GM12801 (cell line): Measurements from ENCODE around the gene VSIG10L.

Experiments used
- TF ChIP-seq, protein P1 (sequence below): IDR thresholded peaks from one replicate; pipeline ENCODE4 v1.5.1; 2011; ENCODE audit warnings: control low read depth; ENCODE audit not compliant: insufficient read length; ENCODE audit errors: extremely low read depth

VSIG10L gene

DNA sequence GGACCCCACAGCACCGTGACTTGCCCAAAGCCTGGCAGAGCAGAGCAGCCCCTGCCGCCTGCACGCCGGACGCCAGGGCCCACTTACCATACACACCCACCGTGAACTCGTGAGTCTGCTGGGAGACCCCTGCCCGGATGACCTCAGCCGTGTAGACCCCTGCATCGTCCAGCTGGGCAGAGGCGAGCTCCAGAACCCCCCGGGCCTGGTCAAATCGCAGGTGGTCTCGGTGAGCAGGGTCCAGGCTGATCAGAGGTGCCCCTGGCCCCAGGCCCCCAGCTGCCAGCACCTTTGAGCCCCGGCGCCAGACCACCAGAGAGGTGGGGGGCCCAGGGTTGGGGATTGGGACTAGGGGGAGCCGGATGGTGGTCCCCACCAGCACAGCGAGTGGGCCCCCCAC is 873 bp downstream of the VSIG10L start:
- TF ChIP-seq, protein P1, sequence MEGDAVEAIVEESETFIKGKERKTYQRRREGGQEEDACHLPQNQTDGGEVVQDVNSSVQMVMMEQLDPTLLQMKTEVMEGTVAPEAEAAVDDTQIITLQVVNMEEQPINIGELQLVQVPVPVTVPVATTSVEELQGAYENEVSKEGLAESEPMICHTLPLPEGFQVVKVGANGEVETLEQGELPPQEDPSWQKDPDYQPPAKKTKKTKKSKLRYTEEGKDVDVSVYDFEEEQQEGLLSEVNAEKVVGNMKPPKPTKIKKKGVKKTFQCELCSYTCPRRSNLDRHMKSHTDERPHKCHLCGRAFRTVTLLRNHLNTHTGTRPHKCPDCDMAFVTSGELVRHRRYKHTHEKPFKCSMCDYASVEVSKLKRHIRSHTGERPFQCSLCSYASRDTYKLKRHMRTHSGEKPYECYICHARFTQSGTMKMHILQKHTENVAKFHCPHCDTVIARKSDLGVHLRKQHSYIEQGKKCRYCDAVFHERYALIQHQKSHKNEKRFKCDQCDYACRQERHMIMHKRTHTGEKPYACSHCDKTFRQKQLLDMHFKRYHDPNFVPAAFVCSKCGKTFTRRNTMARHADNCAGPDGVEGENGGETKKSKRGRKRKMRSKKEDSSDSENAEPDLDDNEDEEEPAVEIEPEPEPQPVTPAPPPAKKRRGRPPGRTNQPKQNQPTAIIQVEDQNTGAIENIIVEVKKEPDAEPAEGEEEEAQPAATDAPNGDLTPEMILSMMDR, result no peak

DNA sequence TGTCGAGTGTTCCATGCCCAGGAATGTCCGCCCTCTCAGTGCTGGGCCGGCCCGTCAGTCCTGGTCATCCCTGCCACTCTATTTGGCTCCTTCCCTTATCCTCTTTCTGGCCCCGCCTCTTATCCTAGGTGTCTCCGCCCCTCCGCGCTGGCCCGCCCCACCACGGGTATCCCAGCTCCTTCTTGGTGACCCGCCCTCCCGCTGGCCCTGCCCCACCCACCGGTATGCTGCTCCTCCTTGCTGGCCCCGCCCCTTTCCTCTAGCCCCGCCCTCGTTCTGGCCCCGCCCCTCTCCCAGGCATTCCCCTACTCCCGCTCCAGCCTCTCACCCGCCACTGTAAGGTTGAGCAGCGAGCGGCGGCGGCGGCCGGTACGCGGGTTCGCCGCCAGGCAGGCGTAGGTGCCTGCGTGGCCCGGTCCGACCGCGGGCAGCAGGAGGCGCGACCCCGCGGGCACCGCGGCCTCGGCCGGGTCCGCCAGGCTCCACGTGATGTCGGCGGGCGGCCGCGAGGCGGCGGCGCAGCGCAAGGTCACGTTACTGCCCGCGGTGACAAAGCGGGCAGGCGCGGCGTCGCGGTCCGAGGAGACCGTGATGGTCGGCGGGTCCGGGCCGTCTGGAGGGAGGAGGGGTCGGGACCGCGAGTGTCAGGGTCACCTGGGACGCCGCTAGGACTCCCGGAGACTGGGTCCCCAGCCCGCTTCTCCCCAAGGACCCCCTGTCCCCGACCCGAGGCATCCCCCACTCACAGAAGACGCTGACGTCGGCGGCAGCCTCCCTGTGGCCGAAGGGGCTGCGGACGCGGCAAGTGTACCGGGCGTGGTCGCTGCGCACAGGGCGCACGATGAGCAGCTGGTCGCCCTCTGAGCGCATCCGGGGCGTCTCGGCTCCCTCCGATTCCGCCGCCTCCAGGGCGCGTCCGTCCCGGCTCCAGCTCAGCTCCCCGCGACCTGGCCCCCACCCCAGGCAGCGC is 2.0 kb downstream of the VSIG10L start:
- TF ChIP-seq, protein P1, result no peak

DNA sequence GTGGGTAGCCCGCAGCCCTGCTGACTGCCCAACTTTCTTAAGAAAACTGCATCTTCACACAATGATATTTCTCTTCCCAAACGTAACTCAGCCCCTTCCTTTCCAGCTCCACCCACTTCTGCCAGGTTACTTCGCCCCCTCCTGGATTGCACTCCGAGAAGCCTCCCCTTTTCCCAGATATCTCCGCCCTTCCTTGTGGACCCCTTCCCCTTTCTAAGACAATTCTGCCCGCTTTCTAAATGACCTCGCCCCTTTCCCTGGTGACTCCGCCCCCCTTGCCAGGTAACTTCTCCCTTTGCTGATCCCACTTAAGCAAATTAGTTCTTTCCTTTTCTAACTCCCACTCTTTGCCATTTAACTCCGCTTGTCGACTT is 2.6 kb downstream of the VSIG10L start:
- TF ChIP-seq, protein P1, result no peak

DNA sequence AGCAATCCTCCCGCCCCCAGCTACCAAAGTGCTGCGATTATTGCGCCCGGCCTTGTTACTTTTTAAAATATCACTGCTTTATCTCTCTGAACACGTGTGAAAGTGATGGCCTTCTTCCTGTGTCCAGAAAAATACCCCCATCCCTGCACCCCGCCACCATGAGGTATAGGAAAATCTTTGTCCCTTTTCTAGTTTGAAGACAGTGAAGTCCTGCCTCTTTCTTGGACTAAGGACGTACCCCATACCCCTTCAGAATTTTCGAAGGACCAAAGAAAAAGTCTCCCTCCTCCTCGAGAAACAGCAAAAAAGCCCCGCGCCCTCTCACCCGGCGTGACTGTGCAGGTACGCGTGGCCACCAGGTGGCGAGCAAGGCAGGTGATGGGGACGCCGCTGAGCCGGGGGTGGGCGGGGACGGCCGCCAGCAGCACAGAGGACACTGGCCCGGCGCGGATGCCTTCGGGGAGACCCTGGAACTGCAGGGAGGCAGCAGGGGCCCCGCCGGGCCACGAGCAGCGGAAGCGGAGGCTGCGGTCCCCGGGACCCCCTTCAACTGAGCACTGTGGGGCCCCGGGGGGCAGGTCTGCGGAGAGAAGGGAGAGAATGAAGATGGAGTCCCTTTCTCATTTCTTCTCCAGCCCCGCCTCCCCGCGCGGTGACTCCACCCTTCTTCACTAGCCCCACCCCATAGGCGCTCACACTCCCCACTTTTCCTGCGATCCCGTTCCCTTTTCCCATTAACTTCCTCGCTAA is 3.2 kb downstream of the VSIG10L start:
- TF ChIP-seq, protein P1, result no peak

DNA sequence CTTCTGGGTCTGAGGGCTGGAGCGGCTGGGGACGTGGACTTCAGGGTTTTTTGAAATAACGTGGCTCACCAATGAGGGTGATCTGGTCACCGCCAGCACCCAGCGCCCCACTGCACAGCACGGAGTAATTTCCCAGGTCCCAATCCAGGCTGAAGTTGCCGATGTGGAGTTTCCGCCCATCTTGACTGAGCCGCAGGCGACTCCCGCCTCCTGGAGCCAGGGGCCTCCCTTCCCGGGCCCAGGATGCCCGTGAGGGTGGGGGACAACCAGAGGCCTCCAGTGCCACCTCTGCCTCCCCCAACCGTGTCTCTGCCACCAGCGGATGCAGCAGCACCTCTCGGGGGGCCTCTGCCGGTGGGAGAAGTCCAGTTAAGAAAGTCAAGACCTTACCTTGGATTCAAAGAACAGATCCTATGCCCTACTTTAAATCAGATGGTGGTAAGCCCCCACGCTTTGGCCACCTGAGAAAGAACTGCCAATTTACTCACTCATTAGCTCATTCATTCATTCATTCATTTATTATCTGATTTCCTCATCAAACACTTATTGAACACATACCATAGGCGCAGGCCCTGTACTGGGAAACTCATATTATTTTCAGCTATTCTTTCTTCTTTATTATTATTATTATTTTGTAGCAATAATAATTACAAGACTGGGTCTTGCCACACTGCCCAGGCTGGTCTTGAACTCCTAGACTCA is 3.9 kb downstream of the VSIG10L start:
- TF ChIP-seq, protein P1, result no peak

DNA sequence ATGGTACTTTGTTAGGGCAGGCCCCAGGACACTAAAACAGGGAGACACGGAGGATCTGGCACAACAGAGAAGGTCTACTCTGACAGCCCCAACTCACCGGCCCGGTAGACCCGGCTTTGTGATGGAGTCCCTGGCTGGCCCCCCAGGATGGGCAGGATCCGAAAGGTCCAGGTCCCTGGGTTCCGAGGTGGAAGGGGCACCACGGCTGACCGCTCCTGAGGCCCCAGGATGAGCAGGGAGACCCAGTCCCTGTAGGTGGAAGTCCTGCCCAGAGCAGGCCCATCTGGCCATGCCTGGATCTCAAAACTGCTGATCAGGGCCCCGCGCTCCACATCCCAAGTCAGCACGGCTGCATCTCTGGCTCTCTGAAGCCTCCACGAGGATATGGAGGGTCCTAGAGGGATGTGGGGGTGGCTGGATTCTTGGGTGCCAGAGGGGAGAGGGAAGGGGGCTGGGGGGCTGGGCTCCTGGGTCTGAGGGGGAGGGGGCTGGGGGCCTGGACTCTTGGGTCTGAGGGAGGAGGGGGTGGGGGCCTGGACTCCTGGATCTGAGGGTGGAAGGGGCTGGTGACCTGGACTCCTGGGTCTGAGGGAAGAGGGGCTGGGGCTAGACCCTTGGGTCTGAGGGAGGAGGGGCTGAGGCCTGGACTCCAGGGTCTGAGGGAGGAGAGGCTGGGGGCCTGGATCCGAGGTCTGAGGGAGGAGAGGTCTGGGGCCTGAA is 4.6 kb downstream of the VSIG10L start:
- TF ChIP-seq, protein P1, result no peak
